ENCODE data around the gene DMXL1. TPM values are rescaled to one million over a fixed set of nuclear protein-coding genes. Genes with fewer than 3 reads are reported as not detected.
"Not testable (repeated sequence)": the region's sequence is repeated elsewhere in the genome, so short reads cannot be mapped to it uniquely, and the experiment has no call there.

DMXL1 gene
- total RNA-seq, 1 donor from 2014 or later = 45.5 TPM

DNA sequence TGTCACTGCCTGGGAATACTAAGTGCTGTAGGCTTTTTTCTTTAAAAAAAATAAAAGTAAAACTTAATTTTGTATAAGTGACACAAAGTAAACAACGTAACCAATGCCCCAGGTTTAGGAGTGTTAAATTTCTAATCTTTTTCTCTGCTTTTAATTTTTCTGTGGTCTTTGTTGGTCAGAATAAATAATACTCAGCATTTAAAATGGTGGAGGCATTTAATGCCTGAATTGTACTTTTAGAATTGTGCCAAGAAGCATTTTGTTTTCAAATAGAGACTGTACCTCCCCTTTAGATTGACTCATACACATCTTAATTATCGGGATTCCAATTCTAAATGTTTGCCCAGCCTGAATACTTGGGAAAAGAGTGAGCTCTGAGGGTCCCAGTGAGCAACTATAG lies 1.6 kb downstream of the DMXL1 start:
- no peaks in the 10 kb centered on the region for H3K9me3 Mint-ChIP-seq
- Histone ChIP-seq H3F3A (ENCODE audit: low read depth) (peaks cover 12% of the 10 kb centered on the region), H3K9ac (no peak overlapping the region), H3K27ac (no peak overlapping the region), H3K27me3 (no peaks in the 10 kb centered on the region), H3K4me3 (peak overlapping the region; percentile 58), H2AFZ (replicated peaks) (no peak overlapping the region), H3K79me2 (ENCODE audit: low read depth) (peaks cover 58% of the 10 kb centered on the region), H3K9me3 (ENCODE audit: low read depth) (no peaks in the 10 kb centered on the region), H4K20me1 (ENCODE audit: low read depth) (no peaks in the 10 kb centered on the region), H3K4me1 (peaks cover 11% of the 10 kb centered on the region), H3K36me3 (no peaks in the 10 kb centered on the region), H3K4me2 (peak overlapping the region; percentile 85)
- H3K4me3 Mint-ChIP-seq = peak overlapping the region; percentile 77
- H3K27me3 Mint-ChIP-seq (ENCODE audit: insufficient read depth, low read depth) = no peaks in the 10 kb centered on the region
- TF ChIP-seq EZH2 (IDR thresholded peaks at IDR 0.05) (no peak), EZH2phosphoT487 (IDR thresholded peaks at IDR 0.05) (no peak)
- TF ChIP-seq, protein P1, sequence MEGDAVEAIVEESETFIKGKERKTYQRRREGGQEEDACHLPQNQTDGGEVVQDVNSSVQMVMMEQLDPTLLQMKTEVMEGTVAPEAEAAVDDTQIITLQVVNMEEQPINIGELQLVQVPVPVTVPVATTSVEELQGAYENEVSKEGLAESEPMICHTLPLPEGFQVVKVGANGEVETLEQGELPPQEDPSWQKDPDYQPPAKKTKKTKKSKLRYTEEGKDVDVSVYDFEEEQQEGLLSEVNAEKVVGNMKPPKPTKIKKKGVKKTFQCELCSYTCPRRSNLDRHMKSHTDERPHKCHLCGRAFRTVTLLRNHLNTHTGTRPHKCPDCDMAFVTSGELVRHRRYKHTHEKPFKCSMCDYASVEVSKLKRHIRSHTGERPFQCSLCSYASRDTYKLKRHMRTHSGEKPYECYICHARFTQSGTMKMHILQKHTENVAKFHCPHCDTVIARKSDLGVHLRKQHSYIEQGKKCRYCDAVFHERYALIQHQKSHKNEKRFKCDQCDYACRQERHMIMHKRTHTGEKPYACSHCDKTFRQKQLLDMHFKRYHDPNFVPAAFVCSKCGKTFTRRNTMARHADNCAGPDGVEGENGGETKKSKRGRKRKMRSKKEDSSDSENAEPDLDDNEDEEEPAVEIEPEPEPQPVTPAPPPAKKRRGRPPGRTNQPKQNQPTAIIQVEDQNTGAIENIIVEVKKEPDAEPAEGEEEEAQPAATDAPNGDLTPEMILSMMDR (IDR thresholded peaks at IDR 0.05) = no peak
- DNase-seq (ENCODE audit: low spot score) = no peak
- peaks cover 19% of the 10 kb centered on the region for H3K4me1 Mint-ChIP-seq
- peaks cover 7% of the 10 kb centered on the region for H3K36me3 Mint-ChIP-seq
- H3K27ac Mint-ChIP-seq = no peak overlapping the region

DNA sequence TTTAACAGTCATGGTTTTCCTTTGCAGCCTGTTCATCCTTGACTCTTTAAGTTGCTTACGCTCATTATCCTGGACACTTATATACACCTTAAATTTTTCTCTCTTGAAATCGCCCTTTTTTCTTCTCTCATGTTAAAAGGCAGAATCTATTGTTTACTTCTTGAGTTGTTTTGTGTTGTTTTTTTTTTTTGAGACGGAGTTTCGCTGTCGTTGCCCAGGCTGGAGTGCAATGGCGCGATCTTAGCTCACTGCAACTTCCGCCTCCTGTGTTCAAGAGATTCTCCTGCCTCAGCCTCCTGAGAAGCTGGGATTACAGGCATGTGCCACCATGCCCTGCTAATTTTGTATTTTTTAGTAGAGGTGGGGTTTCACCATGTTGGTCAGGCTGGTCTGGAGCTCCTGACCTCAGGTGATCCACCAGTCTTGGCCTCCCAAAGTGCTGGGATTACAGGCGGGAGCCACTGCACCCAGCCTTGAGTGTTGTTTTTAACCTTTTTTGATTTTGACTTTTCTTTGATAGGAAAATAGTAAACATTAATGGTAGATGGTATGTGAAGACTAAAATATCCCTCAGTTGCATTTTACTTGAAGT lies 3.0 kb downstream of the DMXL1 start:
- H3K4me1 ChIP-seq = peaks cover 14% of the 10 kb centered on the region
- H3K4me2 ChIP-seq; H3K9me3 ChIP-seq (ENCODE audit: low read depth); H3K36me3 Mint-ChIP-seq; H3K4me3 ChIP-seq; H3K27ac ChIP-seq; DNase-seq (ENCODE audit: low spot score); H3K27me3 ChIP-seq; H3K4me3 Mint-ChIP-seq; H3K9ac ChIP-seq; H2AFZ ChIP-seq (replicated peaks); H3K9me3 Mint-ChIP-seq; H4K20me1 ChIP-seq (ENCODE audit: low read depth); H3K27ac Mint-ChIP-seq; H3K36me3 ChIP-seq; H3K27me3 Mint-ChIP-seq (ENCODE audit: insufficient read depth, low read depth): not testable (repeated sequence)
- peaks cover 19% of the 10 kb centered on the region for H3K4me1 Mint-ChIP-seq
- peaks cover 63% of the 10 kb centered on the region for H3K79me2 ChIP-seq (ENCODE audit: low read depth)
- peaks cover 13% of the 10 kb centered on the region for H3F3A ChIP-seq (ENCODE audit: low read depth)

DNA sequence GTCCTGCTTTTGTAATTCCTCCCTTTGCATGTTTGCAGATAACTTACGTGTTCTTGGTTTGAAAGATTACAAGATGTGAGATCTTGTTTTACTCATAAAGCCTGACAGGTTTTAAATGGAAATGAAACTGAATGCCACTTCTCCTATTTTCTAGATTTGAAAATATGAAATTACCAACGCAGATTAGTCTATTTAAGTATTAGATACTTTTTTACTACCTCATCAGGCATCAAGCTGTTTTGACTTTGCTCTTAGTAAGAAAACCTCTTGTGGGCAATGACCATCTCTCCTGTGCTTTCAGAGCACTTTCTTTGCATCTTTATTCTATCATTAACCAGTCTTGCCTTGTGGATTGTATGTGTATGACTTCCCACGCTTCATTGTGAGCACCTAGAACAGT lies 3.5 kb downstream of the DMXL1 start:
- no peaks in the 10 kb centered on the region for H3K9me3 Mint-ChIP-seq
- no peak overlapping the region for H3K4me2 ChIP-seq
- no peak overlapping the region for H3K4me3 ChIP-seq
- H3K27ac ChIP-seq = no peak overlapping the region
- no peak for DNase-seq (ENCODE audit: low spot score)
- H3K27me3 ChIP-seq = no peaks in the 10 kb centered on the region
- no peak overlapping the region for H3K4me3 Mint-ChIP-seq
- peaks cover 19% of the 10 kb centered on the region for H3F3A ChIP-seq (ENCODE audit: low read depth)
- TF ChIP-seq, protein P1 (IDR thresholded peaks at IDR 0.05) = no peak
- TF ChIP-seq EZH2 (IDR thresholded peaks at IDR 0.05) = no peak
- no peak for TF ChIP-seq EZH2phosphoT487 (IDR thresholded peaks at IDR 0.05)
- peaks cover 7% of the 10 kb centered on the region for H3K36me3 Mint-ChIP-seq
- no peaks in the 10 kb centered on the region for H3K36me3 ChIP-seq
- no peaks in the 10 kb centered on the region for H3K9me3 ChIP-seq (ENCODE audit: low read depth)
- H4K20me1 ChIP-seq (ENCODE audit: low read depth) = no peaks in the 10 kb centered on the region
- H3K4me1 ChIP-seq = peaks cover 20% of the 10 kb centered on the region
- H3K79me2 ChIP-seq (ENCODE audit: low read depth) = peaks cover 63% of the 10 kb centered on the region
- peaks cover 25% of the 10 kb centered on the region for H3K4me1 Mint-ChIP-seq
- no peak overlapping the region for H3K27ac Mint-ChIP-seq
- H3K9ac ChIP-seq = no peak overlapping the region
- no peak overlapping the region for H2AFZ ChIP-seq (replicated peaks)
- H3K27me3 Mint-ChIP-seq (ENCODE audit: insufficient read depth, low read depth) = no peaks in the 10 kb centered on the region

DNA sequence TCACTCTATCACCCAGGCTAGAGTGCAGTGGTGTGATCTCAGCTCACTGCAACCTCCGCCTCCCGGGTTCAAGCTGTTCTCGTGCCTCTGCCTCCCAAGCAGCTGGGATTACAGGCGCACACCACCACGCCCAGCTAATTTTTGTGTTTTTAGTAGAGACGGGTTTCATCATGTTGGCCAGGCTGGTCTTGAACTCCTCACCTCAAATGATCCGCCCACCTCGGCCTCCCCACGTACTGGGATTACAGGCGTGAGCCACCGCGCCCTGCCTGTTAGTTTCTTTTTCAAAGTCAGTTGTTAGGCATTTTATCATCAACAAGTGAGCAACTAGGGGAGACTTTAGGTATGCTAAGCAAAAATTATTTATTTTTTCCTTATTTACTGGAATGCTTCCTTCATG lies 4.4 kb downstream of the DMXL1 start:
- H3K4me1 Mint-ChIP-seq = peaks cover 28% of the 10 kb centered on the region

More for the DNA sequence above, 4.4 kb downstream of the DMXL1 start:
- peaks cover 26% of the 10 kb centered on the region for H3K4me1 ChIP-seq
- H3K9me3 ChIP-seq (ENCODE audit: low read depth); H3K27me3 Mint-ChIP-seq (ENCODE audit: insufficient read depth, low read depth); H3K27me3 ChIP-seq; H3K36me3 ChIP-seq; H3K9me3 Mint-ChIP-seq; DNase-seq (ENCODE audit: low spot score); H3K36me3 Mint-ChIP-seq; H2AFZ ChIP-seq (replicated peaks); H3K9ac ChIP-seq; H4K20me1 ChIP-seq (ENCODE audit: low read depth); H3K27ac ChIP-seq; H3K4me3 Mint-ChIP-seq; H3K27ac Mint-ChIP-seq; H3K4me3 ChIP-seq; H3K4me2 ChIP-seq: not testable (repeated sequence)
- peaks cover 22% of the 10 kb centered on the region for H3F3A ChIP-seq (ENCODE audit: low read depth)
- H3K79me2 ChIP-seq (ENCODE audit: low read depth) = peaks cover 69% of the 10 kb centered on the region
